ENCODE data around the gene ADA. TPM values are rescaled to one million over a fixed set of nuclear protein-coding genes. Genes with fewer than 3 reads are reported as not detected.

The ADA gene
- total and polyA plus RNA-seq, 9 of the 15 experiments (the other 6 are each of a cell fraction or from before 2014, with no cell fraction given): 2.4 to 26.1 (median 5.3) TPM

DNA sequence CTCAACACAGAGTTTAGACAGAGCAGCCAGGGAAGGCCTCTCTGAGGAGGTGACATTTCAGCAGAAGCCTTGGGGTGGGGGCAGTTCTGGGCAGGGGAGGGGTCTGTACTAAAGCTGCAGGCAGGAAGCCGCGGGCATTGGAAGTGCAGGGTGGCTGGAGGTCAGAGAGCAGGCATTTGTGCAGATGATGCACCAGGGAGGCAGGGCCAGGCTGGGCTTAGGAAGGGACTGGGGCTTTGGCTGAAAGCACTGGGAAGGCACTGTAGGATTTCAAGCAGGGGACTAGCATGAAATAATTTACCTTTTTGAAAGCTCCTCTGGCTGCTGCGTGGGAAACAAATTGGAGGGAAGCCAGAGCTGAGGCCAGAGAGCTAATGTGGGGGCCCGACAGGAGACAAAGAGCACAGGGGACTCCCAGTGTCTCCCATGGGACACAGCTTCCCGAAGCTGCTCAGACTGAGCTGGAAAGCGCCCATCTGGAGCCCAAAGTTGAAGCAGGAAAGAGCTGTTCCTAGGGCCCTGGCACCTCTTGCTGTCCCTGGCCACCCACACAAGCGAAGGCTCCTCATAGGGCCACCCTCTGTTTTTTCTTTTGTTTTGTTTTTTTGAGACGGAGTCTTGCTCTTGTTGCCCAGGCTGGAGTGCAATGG is 19.3 kb downstream of the ADA start (continued):
- no peak for TF ChIP-seq ASH1L (IDR thresholded peaks at IDR 0.05; ENCODE audit: borderline replicate concordance, low read depth, partially characterized antibody)
- no peak for TF ChIP-seq PURB (CRISPR knock-in tag; IDR thresholded peaks at IDR 0.05; ENCODE audit: low read depth)
- TF ChIP-seq, protein P1, sequence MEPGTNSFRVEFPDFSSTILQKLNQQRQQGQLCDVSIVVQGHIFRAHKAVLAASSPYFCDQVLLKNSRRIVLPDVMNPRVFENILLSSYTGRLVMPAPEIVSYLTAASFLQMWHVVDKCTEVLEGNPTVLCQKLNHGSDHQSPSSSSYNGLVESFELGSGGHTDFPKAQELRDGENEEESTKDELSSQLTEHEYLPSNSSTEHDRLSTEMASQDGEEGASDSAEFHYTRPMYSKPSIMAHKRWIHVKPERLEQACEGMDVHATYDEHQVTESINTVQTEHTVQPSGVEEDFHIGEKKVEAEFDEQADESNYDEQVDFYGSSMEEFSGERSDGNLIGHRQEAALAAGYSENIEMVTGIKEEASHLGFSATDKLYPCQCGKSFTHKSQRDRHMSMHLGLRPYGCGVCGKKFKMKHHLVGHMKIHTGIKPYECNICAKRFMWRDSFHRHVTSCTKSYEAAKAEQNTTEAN (CRISPR knock-in tag; IDR thresholded peaks at IDR 0.05): no peak
- TF ChIP-seq BRCA1 (IDR thresholded peaks at IDR 0.05): no peak
- no peak for TF ChIP-seq BRCA1 (CRISPR knock-in tag; IDR thresholded peaks at IDR 0.05)
- TF ChIP-seq KLF6 (CRISPR knock-in tag; IDR thresholded peaks at IDR 0.05; ENCODE audit: borderline replicate concordance): no peak
- no peak for TF ChIP-seq SMARCA5 (IDR thresholded peaks at IDR 0.05)

- Histone ChIP-seq H3K27me3 (ENCODE audit: control insufficient read depth in 2 of 2, insufficient read depth in 2 of 2, low read length in 2 of 2) (peaks cover 0 to 7% of the 10 kb centered on the region in 2 experiments; a peak in 3 of 5 replicates), H3K9me1 (ENCODE audit: control insufficient read depth, insufficient read depth, low read length) (peaks cover 3% of the 10 kb centered on the region), H3K79me2 (ENCODE audit: control insufficient read depth, insufficient read depth, low read length) (no peaks in the 10 kb centered on the region), H3K36me3 (ENCODE audit: control insufficient read depth, insufficient read depth, low read length) (no peaks in the 10 kb centered on the region), H3K4me1 (replicated peaks in 1 of 2; ENCODE audit: control insufficient read depth in 2 of 2, insufficient read depth in 2 of 2, low read length in 2 of 2) (peaks cover 11 to 14% of the 10 kb centered on the region in 2 experiments; a peak in 4 of 5 replicates), H3K4me3 (no peak overlapping the region), H3K9ac (ENCODE audit: insufficient read depth in 1 of 2, low read depth in 2 of 2, low read length in 2 of 2) (no peak overlapping the region), H2AFZ (ENCODE audit: low read depth, low read length) (no peak overlapping the region), H4K20me1 (replicated peaks; ENCODE audit: control insufficient read depth, insufficient read depth, low read length) (0 out of 2 replicates have a peak, but pooled peaks cover 5% of the 10 kb centered on the region), H3K27ac (ENCODE audit: extremely low read depth, low read depth, low read length) (no peak overlapping the region), H3K9me3 (replicated peaks; ENCODE audit: control insufficient read depth, insufficient read depth, low read depth, low read length) (no peaks in the 10 kb centered on the region), H3K4me2 (ENCODE audit: insufficient read depth, low read length) (no peak overlapping the region)
- CTCF ChIA-PET (ENCODE audit: low intra/inter-chr PET ratio): no interaction called here
- BruUV-seq (replicated peaks): no TSS peak
- WGBS (ENCODE audit: insufficient coverage, low coverage, missing lambda C conversion rate): 42% methylated on average over 5 of the region's 5 CpGs
- DNase-seq (ENCODE audit: extremely low read depth in 1 of 4, low spot score in 3 of 4) (no peak), FAIRE-seq (no peak), ATAC-seq (no peak)
- in situ Hi-C loops (cut with MboI): no loop called here
- POLR2A ChIA-PET: no interaction called here
- intact Hi-C loops (cut with micrococcal nuclease): no loop called here
- TF ChIP-seq EZH2 (IDR thresholded peaks at IDR 0.05; ENCODE audit: borderline replicate concordance, low read depth, low read length) (no peak), DNMT1 (IDR thresholded peaks at IDR 0.05) (no peak), MNT (conservative IDR thresholded peaks at IDR 0.05) (no peak), NONO (IDR thresholded peaks at IDR 0.05; ENCODE audit: low read depth in 2 of 2, low read length in 1 of 2) (no peak), MCM2 (IDR thresholded peaks at IDR 0.05; ENCODE audit: low read depth) (no peak), POLR2B (IDR thresholded peaks at IDR 0.05; ENCODE audit: low read depth, partially characterized antibody) (no peak), NFE2 (IDR thresholded peaks at IDR 0.05; ENCODE audit: low read depth) (no peak), HNRNPK (IDR thresholded peaks at IDR 0.05; ENCODE audit: low read depth, low read length, poor library complexity, severe bottlenecking) (no peak), NFE2L1 (tag; IDR thresholded peaks at IDR 0.05; ENCODE audit: borderline replicate concordance, low read depth) (no peak), ZNF561 (CRISPR knock-in tag; conservative IDR thresholded peaks at IDR 0.05) (no peak)
- TF ChIP-seq, protein P2, sequence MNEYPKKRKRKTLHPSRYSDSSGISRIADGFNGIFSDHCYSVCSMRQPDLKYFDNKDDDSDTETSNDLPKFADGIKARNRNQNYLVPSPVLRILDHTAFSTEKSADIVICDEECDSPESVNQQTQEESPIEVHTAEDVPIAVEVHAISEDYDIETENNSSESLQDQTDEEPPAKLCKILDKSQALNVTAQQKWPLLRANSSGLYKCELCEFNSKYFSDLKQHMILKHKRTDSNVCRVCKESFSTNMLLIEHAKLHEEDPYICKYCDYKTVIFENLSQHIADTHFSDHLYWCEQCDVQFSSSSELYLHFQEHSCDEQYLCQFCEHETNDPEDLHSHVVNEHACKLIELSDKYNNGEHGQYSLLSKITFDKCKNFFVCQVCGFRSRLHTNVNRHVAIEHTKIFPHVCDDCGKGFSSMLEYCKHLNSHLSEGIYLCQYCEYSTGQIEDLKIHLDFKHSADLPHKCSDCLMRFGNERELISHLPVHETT (CRISPR knock-in tag; conservative IDR thresholded peaks at IDR 0.05 in 1 of 2, IDR thresholded peaks at IDR 0.05 in 1 of 2): no peak
Observed at GRCh38 chr20:44630297-44630696, 21.2 kb downstream of the ADA start.
